Gastroesophageal sphincter (tissue), 3 donors: ENCODE measurements around the gene ZNF287.

ENCODE experiments used
- POLR2A ChIP-seq, 2 donors: fragments of 450-650 bp; IDR thresholded peaks; one replicate each; pipeline ENCODE4 v1.6.1; 2017; ENCODE audit warnings: antibody characterized with exemption in 2 of 2, mild to moderate bottlenecking in 2 of 2, moderate library complexity in 1 of 2
- TF ChIP-seq, protein P1 (sequence below), 4 experiments: fragments of 200-600 bp in 2 of 4; fragments of 450-650 bp in 2 of 4; sonication (generic) in 1 of 4; IDR thresholded peaks; one replicate each; pipeline ENCODE4 v1.5.1; 2017 to 2019; ENCODE audit warnings: antibody characterized with exemption in 4 of 4, mild to moderate bottlenecking in 2 of 4, moderate library complexity in 2 of 4

DNA sequence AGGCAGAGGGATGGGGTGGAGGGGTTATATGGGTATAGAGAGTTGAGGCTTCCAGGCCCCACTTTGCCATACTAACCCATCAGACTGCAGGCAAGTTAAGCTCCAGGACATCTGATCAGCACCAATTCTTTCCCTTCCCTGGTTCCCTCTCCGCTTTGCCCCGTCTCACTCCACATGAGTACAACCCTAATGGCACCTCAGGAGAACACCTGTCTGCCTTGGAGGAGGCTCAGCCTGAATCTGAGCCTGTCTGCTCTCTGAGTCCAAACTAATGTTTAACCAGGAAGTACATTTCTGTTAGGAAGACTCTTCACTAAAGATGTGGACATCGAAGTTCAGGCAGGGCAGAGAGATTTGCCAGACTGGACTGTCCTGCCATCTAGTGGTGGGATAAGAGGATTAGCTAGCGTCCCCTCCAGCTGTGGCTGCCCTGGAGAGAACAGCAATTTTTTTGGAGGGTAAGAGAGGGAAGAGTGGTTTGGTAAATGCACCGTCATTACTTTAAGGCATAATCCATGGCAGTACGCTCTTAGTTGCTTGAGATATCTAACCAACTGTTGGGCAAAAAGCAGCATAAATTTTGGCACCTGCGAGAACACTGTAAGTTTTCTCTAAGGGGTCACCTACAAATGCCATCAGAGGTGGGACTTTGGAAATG, 47.8 kb downstream of the ZNF287 start:
- TF ChIP-seq, protein P1, sequence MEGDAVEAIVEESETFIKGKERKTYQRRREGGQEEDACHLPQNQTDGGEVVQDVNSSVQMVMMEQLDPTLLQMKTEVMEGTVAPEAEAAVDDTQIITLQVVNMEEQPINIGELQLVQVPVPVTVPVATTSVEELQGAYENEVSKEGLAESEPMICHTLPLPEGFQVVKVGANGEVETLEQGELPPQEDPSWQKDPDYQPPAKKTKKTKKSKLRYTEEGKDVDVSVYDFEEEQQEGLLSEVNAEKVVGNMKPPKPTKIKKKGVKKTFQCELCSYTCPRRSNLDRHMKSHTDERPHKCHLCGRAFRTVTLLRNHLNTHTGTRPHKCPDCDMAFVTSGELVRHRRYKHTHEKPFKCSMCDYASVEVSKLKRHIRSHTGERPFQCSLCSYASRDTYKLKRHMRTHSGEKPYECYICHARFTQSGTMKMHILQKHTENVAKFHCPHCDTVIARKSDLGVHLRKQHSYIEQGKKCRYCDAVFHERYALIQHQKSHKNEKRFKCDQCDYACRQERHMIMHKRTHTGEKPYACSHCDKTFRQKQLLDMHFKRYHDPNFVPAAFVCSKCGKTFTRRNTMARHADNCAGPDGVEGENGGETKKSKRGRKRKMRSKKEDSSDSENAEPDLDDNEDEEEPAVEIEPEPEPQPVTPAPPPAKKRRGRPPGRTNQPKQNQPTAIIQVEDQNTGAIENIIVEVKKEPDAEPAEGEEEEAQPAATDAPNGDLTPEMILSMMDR (IDR thresholded peaks at IDR 0.05) = peak; percentile 80 to 93 (median 88)
- no peak for TF ChIP-seq POLR2A (IDR thresholded peaks at IDR 0.05)
